HG03175 (cell line): ENCODE data around the gene OR4D1.
"Not testable (repeated sequence)": the region's sequence is repeated elsewhere in the genome, so short reads cannot be mapped to it uniquely, and the experiment has no call there.

Experiments used
- ATAC-seq: cut with Tn5 transposase; IDR thresholded peaks from one replicate; pipeline ENCODE4 v1.9.1; 2021; ENCODE audit warnings: mild to moderate bottlenecking, moderate library complexity; ENCODE audit not compliant: unreplicated experiment

OR4D1 gene

GRCh38 chr17:58147930-58148434 lies at the start of gene OR4D1:
OR4D1 (plus strand) TSS chr17:58148384; CDS start chr17:58155154, 6,770 bp downstream.
- no peak for ATAC-seq

GRCh38 chr17:58100506-58100905 lies 47.7 kb upstream of the OR4D1 start:
- no peak for ATAC-seq

- ATAC-seq, result not testable (repeated sequence)
These were observed 46.3 kb upstream of the OR4D1 start for GRCh38 chr17:58101898-58102297.

- ATAC-seq, result no peak
These were observed 43.1 kb upstream of the OR4D1 start for GRCh38 chr17:58105093-58105492.

GRCh38 chr17:58107306-58107705 lies 40.9 kb upstream of the OR4D1 start:
- ATAC-seq, result no peak

- no peak for ATAC-seq
These were observed 39.0 kb upstream of the OR4D1 start for GRCh38 chr17:58109197-58109596.

- no peak for ATAC-seq
These were observed 38.2 kb upstream of the OR4D1 start for GRCh38 chr17:58110012-58110411.

GRCh38 chr17:58111676-58112075 lies 36.5 kb upstream of the OR4D1 start:
- ATAC-seq, result no peak

- ATAC-seq, result no peak
These were observed 35.1 kb upstream of the OR4D1 start for GRCh38 chr17:58112970-58113631.

GRCh38 chr17:58113947-58114346 lies 34.2 kb upstream of the OR4D1 start:
- ATAC-seq, result no peak

GRCh38 chr17:58117382-58117781 lies 30.8 kb upstream of the OR4D1 start:
- no peak for ATAC-seq

- ATAC-seq, result no peak
These were observed 28.7 kb upstream of the OR4D1 start for GRCh38 chr17:58119491-58119890.

- ATAC-seq, result no peak
These were observed 27.9 kb upstream of the OR4D1 start for GRCh38 chr17:58120195-58120822.

- ATAC-seq, result no peak
These were observed 26.3 kb upstream of the OR4D1 start for GRCh38 chr17:58121925-58122324.

- no peak for ATAC-seq
These were observed 20.3 kb upstream of the OR4D1 start for GRCh38 chr17:58127846-58128245.

GRCh38 chr17:58132697-58133096 lies 15.5 kb upstream of the OR4D1 start:
- not testable (repeated sequence) for ATAC-seq

- ATAC-seq, result no peak
These were observed 11.4 kb upstream of the OR4D1 start for GRCh38 chr17:58136669-58137279.

- ATAC-seq, result no peak
These were observed 6.7 kb upstream of the OR4D1 start for GRCh38 chr17:58141505-58141904.

- ATAC-seq, result not testable (repeated sequence)
These were observed 4.8 kb upstream of the OR4D1 start for GRCh38 chr17:58143335-58143734.

GRCh38 chr17:58144801-58145200 lies 3.4 kb upstream of the OR4D1 start:
- no peak for ATAC-seq

- no peak for ATAC-seq
These were observed 425 bp downstream of the OR4D1 start for GRCh38 chr17:58148609-58149008.

GRCh38 chr17:58150394-58150793 lies 2.2 kb downstream of the OR4D1 start:
- ATAC-seq, result no peak
